ENCODE results near the gene SRSF11. TPM values are rescaled to one million over a fixed set of nuclear protein-coding genes. Genes with fewer than 3 reads are reported as not detected.
A peak's percentile ranks its signal among the peaks of the same experiment; 100 is the strongest.
"Not testable (repeated sequence)": the region's sequence is repeated elsewhere in the genome, so short reads cannot be mapped to it uniquely, and the experiment has no call there.

Gene SRSF11
- total RNA-seq = 100 to 1,000 TPM in 1 of 4 donors, 10 to 100 TPM in 3; 53.5 to 171 (median 83.2) TPM

GRCh38 chr1:70221238-70222121, at the start of gene SRSF11:
SRSF11 (plus strand) TSS chr1:70221380; CDS start chr1:70221637, 257 bp downstream.
- H3K4me1 ChIP-seq = peaks cover 0 to 52% (median 29%) of the 10 kb centered on the region in 3 donors
- TF ChIP-seq, protein P1, sequence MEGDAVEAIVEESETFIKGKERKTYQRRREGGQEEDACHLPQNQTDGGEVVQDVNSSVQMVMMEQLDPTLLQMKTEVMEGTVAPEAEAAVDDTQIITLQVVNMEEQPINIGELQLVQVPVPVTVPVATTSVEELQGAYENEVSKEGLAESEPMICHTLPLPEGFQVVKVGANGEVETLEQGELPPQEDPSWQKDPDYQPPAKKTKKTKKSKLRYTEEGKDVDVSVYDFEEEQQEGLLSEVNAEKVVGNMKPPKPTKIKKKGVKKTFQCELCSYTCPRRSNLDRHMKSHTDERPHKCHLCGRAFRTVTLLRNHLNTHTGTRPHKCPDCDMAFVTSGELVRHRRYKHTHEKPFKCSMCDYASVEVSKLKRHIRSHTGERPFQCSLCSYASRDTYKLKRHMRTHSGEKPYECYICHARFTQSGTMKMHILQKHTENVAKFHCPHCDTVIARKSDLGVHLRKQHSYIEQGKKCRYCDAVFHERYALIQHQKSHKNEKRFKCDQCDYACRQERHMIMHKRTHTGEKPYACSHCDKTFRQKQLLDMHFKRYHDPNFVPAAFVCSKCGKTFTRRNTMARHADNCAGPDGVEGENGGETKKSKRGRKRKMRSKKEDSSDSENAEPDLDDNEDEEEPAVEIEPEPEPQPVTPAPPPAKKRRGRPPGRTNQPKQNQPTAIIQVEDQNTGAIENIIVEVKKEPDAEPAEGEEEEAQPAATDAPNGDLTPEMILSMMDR (IDR thresholded peaks at IDR 0.05) = peak in 3 of 6 experiments; percentile 12 to 33 (median 18)
- TF ChIP-seq POLR2A (IDR thresholded peaks at IDR 0.05) = peak in 3 of 4 donors; percentile 63 to 89 (median 70)
- no peaks in the 10 kb centered on the region for H3K27me3 ChIP-seq
- H3K36me3 ChIP-seq = peaks cover 0 to 43% (median 0%) of the 10 kb centered on the region in 3 donors
- H3K27ac ChIP-seq = peak within 1 kb of the TSS; percentile 96 to 99 (median 98)
- 0% methylated on average over 51 to 58 of the region's 74 CpGs for WGBS, 2 donors
- DNase-seq = peak; percentile 80
- intact Hi-C loops (cut with DNase I) = no loop called here
- H3K9me3 ChIP-seq = no peaks in the 10 kb centered on the region
- peak within 1 kb of the TSS; percentile 73 to 84 (median 76) for H3K4me3 ChIP-seq

- intact Hi-C loops (cut with DNase I) = no loop called here
- no peak for DNase-seq
- Histone ChIP-seq H3K4me3 (no peak overlapping the region), H3K27ac (no peak overlapping the region), H3K9me3 (no peaks in the 10 kb centered on the region), H3K36me3 (peaks cover 0 to 66% (median 0%) of the 10 kb centered on the region in 3 donors), H3K4me1 (no peaks in the 10 kb centered on the region), H3K27me3 (no peaks in the 10 kb centered on the region)
- no peak for TF ChIP-seq POLR2A (IDR thresholded peaks at IDR 0.05)
- TF ChIP-seq, protein P1 (IDR thresholded peaks at IDR 0.05) = no peak
- WGBS, 2 donors = 90 to 96% methylated on average over 1 of the region's 1 CpG
These were observed 49.7 kb upstream of the SRSF11 start for GRCh38 chr1:70171512-70171911.

- intact Hi-C loops (cut with DNase I); H3K9me3 ChIP-seq; H3K27ac ChIP-seq; H3K27me3 ChIP-seq; H3K4me3 ChIP-seq; DNase-seq; H3K4me1 ChIP-seq: not testable (repeated sequence)
- WGBS, 2 donors = 87 to 93% methylated on average over 3 of the region's 3 CpGs
- peaks cover 0 to 46% (median 0%) of the 10 kb centered on the region in 3 donors for H3K36me3 ChIP-seq
These were observed 36.0 kb upstream of the SRSF11 start for GRCh38 chr1:70185181-70185580.

GRCh38 chr1:70188522-70188921, 32.7 kb upstream of the SRSF11 start:
- Histone ChIP-seq H3K9me3 (no peaks in the 10 kb centered on the region), H3K36me3 (peaks cover 0 to 31% (median 0%) of the 10 kb centered on the region in 3 donors), H3K27me3 (no peaks in the 10 kb centered on the region), H3K4me3 (no peak overlapping the region), H3K27ac (no peak overlapping the region), H3K4me1 (no peaks in the 10 kb centered on the region)
- 92 to 95% methylated on average over 2 of the region's 2 CpGs for WGBS, 2 donors
- intact Hi-C loops (cut with DNase I) = no loop called here
- DNase-seq = no peak
- TF ChIP-seq, protein P1 (IDR thresholded peaks at IDR 0.05) = no peak

DNA sequence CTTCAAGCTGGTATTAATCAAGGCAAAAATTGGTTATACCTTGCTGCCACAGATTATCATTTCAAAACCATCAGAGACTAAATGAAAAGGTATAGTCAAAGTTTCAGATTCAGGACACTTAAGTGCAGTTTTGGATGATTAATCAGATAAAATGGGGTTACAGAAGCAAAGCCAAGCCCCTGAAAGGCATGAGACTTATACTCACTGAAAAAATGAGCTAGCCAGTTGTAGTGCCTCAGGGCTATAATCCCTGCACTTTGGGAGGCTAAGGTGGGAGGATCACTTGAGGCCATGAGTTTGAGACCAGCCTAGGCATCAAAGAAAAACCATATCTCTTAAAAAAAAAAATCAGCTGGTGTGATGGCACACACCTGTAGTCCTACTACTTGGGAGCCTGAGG, 31.0 kb upstream of the SRSF11 start:
- H3K27me3 ChIP-seq = no peaks in the 10 kb centered on the region
- H3K4me1 ChIP-seq = no peaks in the 10 kb centered on the region
- no peak for DNase-seq
- intact Hi-C loops (cut with DNase I) = no loop called here
- H3K36me3 ChIP-seq = peaks cover 0 to 14% (median 0%) of the 10 kb centered on the region in 3 donors
- H3K27ac ChIP-seq = no peak overlapping the region
- H3K9me3 ChIP-seq = no peaks in the 10 kb centered on the region
- TF ChIP-seq, protein P1 (IDR thresholded peaks at IDR 0.05) = no peak
- no peak for TF ChIP-seq POLR2A (IDR thresholded peaks at IDR 0.05)
- H3K4me3 ChIP-seq = no peak overlapping the region

- H3K4me1 ChIP-seq; H3K27me3 ChIP-seq; intact Hi-C loops (cut with DNase I): not testable (repeated sequence)
These were observed 28.7 kb upstream of the SRSF11 start for GRCh38 chr1:70192446-70192845.

More at GRCh38 chr1:70192446-70192845, 28.7 kb upstream of the SRSF11 start:
- not testable (repeated sequence) for H3K36me3 ChIP-seq, H3K9me3 ChIP-seq, DNase-seq, H3K27ac ChIP-seq, H3K4me3 ChIP-seq

Measured in esophagus squamous epithelium (tissue), 5 donors.